H1 (cell line): Measurements from ENCODE around the gene BAG1. TPM values are rescaled to one million over a fixed set of nuclear protein-coding genes. Genes with fewer than 3 reads are reported as not detected.
A peak's percentile ranks its signal among the peaks of the same experiment; 100 is the strongest.

Experiments
- ASH2L ChIP-seq: fragments of 200-600, 300-600 bp; sonication (generic); IDR thresholded peaks from one replicate; pipeline ENCODE4 v1.7.1; 2017; ENCODE audit warnings: low read length
- BCL11A ChIP-seq, 2 experiments: IDR thresholded peaks; one replicate each; pipeline ENCODE4 v1.6.1; 2011; ENCODE audit warnings: low read depth in 2 of 2, low read length in 2 of 2, mild to moderate bottlenecking in 2 of 2
- CBX8 ChIP-seq: fragments of 300-800, 300-1000 bp; sonication (generic); IDR thresholded peaks from 2 replicates; pipeline ENCODE4 v1.7.1; 2016; ENCODE audit warnings: low read depth, low read length, borderline replicate concordance
- CEBPB ChIP-seq: IDR thresholded peaks from 2 replicates; pipeline ENCODE4 v1.6.1; 2012; ENCODE audit warnings: low read depth, low read length
- CHD1 ChIP-seq: IDR thresholded peaks from 2 replicates; pipeline ENCODE4 v1.6.1; 2012; ENCODE audit warnings: low read depth, low read length, improper control_type of control experiment
- CREB1 ChIP-seq: IDR thresholded peaks from 2 replicates; pipeline ENCODE4 v1.6.1; 2012; ENCODE audit warnings: inconsistent platforms
- EGR1 ChIP-seq: IDR thresholded peaks from 2 replicates; pipeline ENCODE4 v1.6.1; 2011; ENCODE audit warnings: low read depth, low read length, borderline replicate concordance
- EP300 ChIP-seq, 2 experiments: IDR thresholded peaks; 1 replicate in 1 of 2; 2 replicates in 1 of 2; pipeline ENCODE4 v1.6.1; 2011 to 2012; ENCODE audit warnings: low read depth in 2 of 2, low read length in 2 of 2, mild to moderate bottlenecking in 2 of 2, borderline replicate concordance in 1 of 2, inconsistent platforms in 1 of 2, moderate library complexity in 1 of 2
- GABPA ChIP-seq: IDR thresholded peaks from 2 replicates; pipeline ENCODE4 v1.6.1; 2011; ENCODE audit warnings: mild to moderate bottlenecking, low read length, moderate library complexity, borderline replicate concordance; ENCODE audit not compliant: insufficient read depth
- GTF2F1 ChIP-seq: IDR thresholded peaks from 2 replicates; pipeline ENCODE4 v1.6.1; 2012; ENCODE audit warnings: low read depth, low read length, improper control_type of control experiment, borderline replicate concordance
- HDAC2 ChIP-seq, 2 experiments: fragments of 300-600 bp in 1 of 2; sonication (generic) in 1 of 2; IDR thresholded peaks; 2 replicates each; pipeline ENCODE4 v1.6.1; 2011 to 2012; ENCODE audit warnings: low read depth in 2 of 2, low read length in 2 of 2, mild to moderate bottlenecking in 2 of 2, moderate library complexity in 2 of 2, borderline replicate concordance in 1 of 2, inconsistent platforms in 1 of 2
- JUND ChIP-seq: IDR thresholded peaks from 2 replicates; pipeline ENCODE4 v1.6.1; 2011; ENCODE audit warnings: mild to moderate bottlenecking, improper control_type of control experiment, low read length
- KDM4A ChIP-seq: IDR thresholded peaks from one replicate; pipeline ENCODE4 v1.7.1; 2012; ENCODE audit warnings: low read depth, mild to moderate bottlenecking, moderate library complexity, low read length, inconsistent platforms; ENCODE audit not compliant: severe bottlenecking
- KDM5A ChIP-seq: fragments of 200-600 bp; IDR thresholded peaks from 2 replicates; pipeline ENCODE4 v1.7.1; 2012; ENCODE audit warnings: mild to moderate bottlenecking, low read length, inconsistent platforms, mixed read lengths
- MAFK ChIP-seq: IDR thresholded peaks from 2 replicates; pipeline ENCODE4 v1.6.1; 2012; ENCODE audit warnings: low read depth, mild to moderate bottlenecking, improper control_type of control experiment, low read length
- NRF1 ChIP-seq: IDR thresholded peaks from 2 replicates; pipeline ENCODE4 v1.6.1; 2011; ENCODE audit warnings: mild to moderate bottlenecking, low read depth, low read length, improper control_type of control experiment
- SIN3A ChIP-seq, 2 experiments: IDR thresholded peaks in 1 of 2; conservative IDR thresholded peaks in 1 of 2; 2 replicates each; pipeline ENCODE4 v1.6.1; 2011 to 2012; ENCODE audit warnings: low read length in 2 of 2, improper control_type of control experiment in 1 of 2, low read depth in 1 of 2, mild to moderate bottlenecking in 1 of 2
- SP2 ChIP-seq: IDR thresholded peaks from 2 replicates; pipeline ENCODE4 v1.6.1; 2012; ENCODE audit warnings: mild to moderate bottlenecking, low read length, inconsistent platforms
- SRF ChIP-seq: IDR thresholded peaks from 2 replicates; pipeline ENCODE4 v1.6.1; 2011; ENCODE audit warnings: mild to moderate bottlenecking, low read depth, low read length, moderate library complexity
- TAF1 ChIP-seq: IDR thresholded peaks from 2 replicates; pipeline ENCODE4 v1.6.1; 2011; ENCODE audit warnings: mild to moderate bottlenecking, low read depth, low read length
- TAF7 ChIP-seq: optimal IDR thresholded peaks from 2 replicates; pipeline ENCODE3; 2011; ENCODE audit warnings: low read depth, mild to moderate bottlenecking, inconsistent platforms, low read length, moderate library complexity, borderline replicate concordance
- TBP ChIP-seq: IDR thresholded peaks from 2 replicates; pipeline ENCODE4 v1.6.1; 2011; ENCODE audit warnings: low read depth, low read length, improper control_type of control experiment
- YY1 ChIP-seq: IDR thresholded peaks from 2 replicates; pipeline ENCODE4 v1.6.1; 2011; ENCODE audit warnings: low read depth, mild to moderate bottlenecking, low read length
- polyA plus RNA-seq, 7 experiments: library from polyadenylated mRNA; depleted of rRNA in 3 of 7; stranded (reverse) in 5 of 7; unstranded in 2 of 7; fragments of >200 nt in 5 of 7; fragments of 200-250 nt in 2 of 7; gene quantifications; 1 replicate in 5 of 7; 2 replicates in 1 of 7; 4 replicates in 1 of 7; pipeline versions ENCODE4 v1.2.1 to v1.2.3, GENCODE V29; 2011 to 2013; ENCODE audit warnings: missing spikeins in 2 of 7, mixed read lengths in 2 of 7
- total RNA-seq: library from RNA; stranded (reverse); fragmentation: NEBNext Ultra II Directional; extraction: Animal tissue kit (Norgen Biotek cat#: 25700); gene quantifications from 2 replicates; pipeline ENCODE4 v1.2.1, GENCODE V29; 2021
- TF ChIP-seq, protein P1 (sequence below): IDR thresholded peaks from 2 replicates; pipeline ENCODE4 v1.6.1; 2012; ENCODE audit warnings: inconsistent platforms

Gene BAG1
- total and polyA plus RNA-seq, 2 of the 8 experiments (the other 6 are each of a cell fraction or from before 2014, with no cell fraction given), result 14.7 to 59.8 TPM

- peak; percentile 84 for TF ChIP-seq KDM5A
- TF ChIP-seq TAF7, result peak; percentile 12
- TF ChIP-seq SP2, result no peak
- TF ChIP-seq, protein P1, sequence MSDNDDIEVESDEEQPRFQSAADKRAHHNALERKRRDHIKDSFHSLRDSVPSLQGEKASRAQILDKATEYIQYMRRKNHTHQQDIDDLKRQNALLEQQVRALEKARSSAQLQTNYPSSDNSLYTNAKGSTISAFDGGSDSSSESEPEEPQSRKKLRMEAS, result peak; percentile 96
- peak; percentile 97 for TF ChIP-seq ASH2L
- TF ChIP-seq CBX8, result no peak
- peak; percentile 92 for TF ChIP-seq TBP
- TF ChIP-seq HDAC2 (IDR thresholded peaks at IDR 0.05; ENCODE audit: borderline replicate concordance in 1 of 2, low read depth in 2 of 2, low read length in 2 of 2), result peak in 1 of 2 experiments; percentile 90; a peak in 1 of 4 replicates
- TF ChIP-seq EGR1, result peak; percentile 78; the same call in 1 of the 2 replicates
- peak; percentile 90 for TF ChIP-seq SRF
- TF ChIP-seq TAF1, result peak; percentile 97
- TF ChIP-seq SIN3A (conservative IDR thresholded peaks at IDR 0.05 in 1 of 2, IDR thresholded peaks at IDR 0.05 in 1 of 2; ENCODE audit: low read depth in 1 of 2, low read length in 2 of 2), result peak in 1 of 2 experiments; percentile 97; a peak in 2 of 4 replicates
- TF ChIP-seq GTF2F1, result 0 out of 2 replicates have a peak, but pooled peaks have one; percentile 36
- TF ChIP-seq YY1, result peak; percentile 17; the same call in 1 of the 2 replicates
- TF ChIP-seq KDM4A, result peak; percentile 100
- TF ChIP-seq MAFK, result no peak
- TF ChIP-seq EP300 (IDR thresholded peaks at IDR 0.05; ENCODE audit: borderline replicate concordance in 1 of 2, low read depth in 2 of 2, low read length in 2 of 2), result no peak
- TF ChIP-seq JUND, result peak; percentile 20; the same call in 1 of the 2 replicates
- peak; percentile 80; the same call in 1 of the 2 replicates for TF ChIP-seq GABPA
- no peak for TF ChIP-seq CHD1
- TF ChIP-seq BCL11A (IDR thresholded peaks at IDR 0.05; ENCODE audit: low read depth in 2 of 2, low read length in 2 of 2), result no peak
- TF ChIP-seq CEBPB, result peak; percentile 99
- peak; percentile 99 for TF ChIP-seq CREB1
- peak; percentile 52 for TF ChIP-seq NRF1
Measured at GRCh38 chr9:33290247-33291030, 25.9 kb upstream of the BAG1 start, which contains the start of gene NFX1 (continued).
